DOHH2 (cell line): ENCODE results near the gene ANKS1B.

Source experiments
- CTCF ChIP-seq: fragments of 200-600 bp; sonication (generic); IDR thresholded peaks from one replicate; pipeline ENCODE4 v1.5.1; 2014; ENCODE audit warnings: antibody characterized with exemption, mild to moderate bottlenecking, low read depth, low read length; ENCODE audit not compliant: poor library complexity, severe bottlenecking
- EZH2phosphoT487 ChIP-seq: fragments of 200-600 bp; sonication (generic); IDR thresholded peaks from 2 replicates; pipeline ENCODE4 v1.6.1; 2017; ENCODE audit warnings: borderline replicate concordance, mild to moderate bottlenecking, antibody characterized with exemption, low read length, moderate library complexity, mixed read lengths

DNA sequence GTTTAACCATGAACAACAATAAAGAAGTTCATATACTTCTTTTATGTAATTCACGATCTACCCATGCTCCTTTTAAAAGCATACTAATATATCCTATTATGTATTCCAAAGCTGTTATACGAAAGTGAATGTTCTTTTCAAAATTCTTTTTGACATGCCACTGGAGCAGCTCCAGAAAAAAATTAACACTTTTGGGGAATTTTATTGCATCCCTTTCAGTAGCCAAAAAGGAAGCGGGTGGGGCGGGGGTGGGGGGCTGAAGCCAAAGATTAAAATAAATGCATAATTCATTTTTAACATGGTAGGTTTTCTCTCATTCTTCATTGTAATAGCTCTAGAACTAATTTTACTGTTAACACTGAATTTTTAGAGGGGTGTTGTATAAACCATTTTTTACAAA is 123.0 kb downstream of the ANKS1B start:
- TF ChIP-seq CTCF (no peak), EZH2phosphoT487 (no peak)
